ENCODE data around the gene SBSN.

The SBSN gene

GRCh38 chr19:35555301-35556005 is 27.3 kb upstream of the SBSN start:
- no peak for DNase-seq (ENCODE audit: low read depth in 2 of 2)

GRCh38 chr19:35554076-35554475 is 26.0 kb upstream of the SBSN start:
- no peak for DNase-seq (ENCODE audit: low read depth in 2 of 2)

- no peak for DNase-seq (ENCODE audit: low read depth in 2 of 2)
These were observed 25.4 kb upstream of the SBSN start for GRCh38 chr19:35553385-35554000.

- DNase-seq (ENCODE audit: low read depth in 2 of 2): no peak
These were observed 24.6 kb upstream of the SBSN start for GRCh38 chr19:35552534-35553384.

- DNase-seq (ENCODE audit: low read depth in 2 of 2): no peak
These were observed 23.1 kb upstream of the SBSN start for GRCh38 chr19:35551091-35551810.

GRCh38 chr19:35549879-35550523 is 21.9 kb upstream of the SBSN start:
- DNase-seq (ENCODE audit: low read depth in 2 of 2): no peak

GRCh38 chr19:35549174-35549788 is 21.2 kb upstream of the SBSN start:
- peak in 1 of 2 donors; percentile 23 for DNase-seq (ENCODE audit: low read depth in 2 of 2)

- no peak for DNase-seq (ENCODE audit: low read depth in 2 of 2)
These were observed 18.4 kb upstream of the SBSN start for GRCh38 chr19:35546532-35546931.

GRCh38 chr19:35545855-35546381 is 17.8 kb upstream of the SBSN start:
- DNase-seq (ENCODE audit: low read depth in 2 of 2): peak; percentile 37 to 42

- DNase-seq (ENCODE audit: low read depth in 2 of 2): peak; percentile 67 to 71
These were observed 17.1 kb upstream of the SBSN start, which contains the start of gene TMEM147 for GRCh38 chr19:35545001-35545854. Gene TMEM147, plus strand, starts transcription at chr19:35545626. Its CDS starts 114 bp downstream, at chr19:35545740.

GRCh38 chr19:35544110-35544802 is 16.1 kb upstream of the SBSN start:
- no peak for DNase-seq (ENCODE audit: low read depth in 2 of 2)

- no peak for DNase-seq (ENCODE audit: low read depth in 2 of 2)
These were observed 15.4 kb upstream of the SBSN start for GRCh38 chr19:35543280-35544109.

GRCh38 chr19:35542209-35542608 is 14.1 kb upstream of the SBSN start:
- DNase-seq (ENCODE audit: low read depth in 2 of 2): no peak

- no peak for DNase-seq (ENCODE audit: low read depth in 2 of 2)
These were observed 12.3 kb upstream of the SBSN start for GRCh38 chr19:35540356-35540927.

GRCh38 chr19:35539850-35540249 is 11.7 kb upstream of the SBSN start:
- DNase-seq (ENCODE audit: low read depth in 2 of 2): no peak

- DNase-seq (ENCODE audit: low read depth in 2 of 2): no peak
These were observed 11.2 kb upstream of the SBSN start for GRCh38 chr19:35539314-35539713.

GRCh38 chr19:35534803-35535480 is 6.8 kb upstream of the SBSN start:
- DNase-seq (ENCODE audit: low read depth in 2 of 2): no peak

All from activated CD8-positive, alpha-beta memory T cell treated with anti-CD3 and anti-CD28 coated beads for 4 hours (primary cell).